H9 (cell line): ENCODE measurements around the gene CYP27A1. TPM values are rescaled to one million over a fixed set of nuclear protein-coding genes. Genes with fewer than 3 reads are reported as not detected.

Experiments
- DNase-seq: peaks from one replicate; pipeline ENCODE4 v3.0.0-alpha.2; 2017
- H2AFZ ChIP-seq: one replicate; pipeline ENCODE4 v1.6.1; 2013; ENCODE audit warnings: mild to moderate bottlenecking, low read length, control low read depth, moderate library complexity
- H2AK5ac ChIP-seq: 2 replicates; pipeline ENCODE4 v1.6.1; 2013; ENCODE audit warnings: low read length, control low read depth, mixed read lengths; ENCODE audit not compliant: insufficient read length
- H2BK120ac ChIP-seq: one replicate; pipeline ENCODE4 v1.6.1; 2013; ENCODE audit warnings: low read depth, mild to moderate bottlenecking, low read length, control low read depth, inconsistent platforms; ENCODE audit not compliant: poor library complexity, severe bottlenecking
- H2BK12ac ChIP-seq: 2 replicates; pipeline ENCODE4 v1.6.1; 2013; ENCODE audit warnings: low read length, control low read depth, mixed read lengths, low read depth; ENCODE audit not compliant: insufficient read length
- H2BK15ac ChIP-seq: 2 replicates; pipeline ENCODE4 v1.6.1; 2013; ENCODE audit warnings: low read depth, low read length, control low read depth
- H2BK20ac ChIP-seq: one replicate; pipeline ENCODE4 v1.6.1; 2013; ENCODE audit warnings: low read depth, mild to moderate bottlenecking, low read length, control low read depth, inconsistent platforms; ENCODE audit not compliant: poor library complexity, severe bottlenecking
- H2BK5ac ChIP-seq: 2 replicates; pipeline ENCODE4 v1.6.1; 2013; ENCODE audit warnings: low read length, control low read depth, mixed read lengths; ENCODE audit not compliant: insufficient read length
- H3K14ac ChIP-seq: 2 replicates; pipeline ENCODE4 v1.6.1; 2013; ENCODE audit warnings: low read length, control low read depth; ENCODE audit not compliant: insufficient read depth
- H3K18ac ChIP-seq: 2 replicates; pipeline ENCODE4 v1.6.1; 2013; ENCODE audit warnings: low read depth, mild to moderate bottlenecking, mixed read lengths, low read length, control low read depth; ENCODE audit not compliant: insufficient read length
- H3K23ac ChIP-seq: 2 replicates; pipeline ENCODE4 v1.6.1; 2013; ENCODE audit warnings: low read length, control low read depth, mixed read lengths, low read depth; ENCODE audit not compliant: insufficient read length
- H3K23me2 ChIP-seq: 2 replicates; pipeline ENCODE4 v1.6.1; 2013; ENCODE audit warnings: low read depth, mild to moderate bottlenecking, mixed read lengths, low read length, control low read depth; ENCODE audit not compliant: insufficient read length, poor library complexity, severe bottlenecking
- H3K27ac ChIP-seq: 2 replicates; pipeline ENCODE4 v1.5.1; 2013; ENCODE audit warnings: low read length, control low read depth, mixed read lengths, low read depth; ENCODE audit not compliant: insufficient read length
- H3K27me3 ChIP-seq: 2 replicates; pipeline ENCODE4 v1.6.1; 2013; ENCODE audit warnings: low read length, control low read depth, inconsistent platforms; ENCODE audit not compliant: insufficient read depth
- H3K4ac ChIP-seq: 2 replicates; pipeline ENCODE4 v1.6.1; 2013; ENCODE audit warnings: low read depth, mild to moderate bottlenecking, control low read depth, inconsistent platforms, low read length, moderate library complexity
- H3K4me1 ChIP-seq: 2 replicates; pipeline ENCODE4 v1.6.1; 2013; ENCODE audit warnings: low read length, control low read depth, inconsistent platforms; ENCODE audit not compliant: insufficient read depth
- H3K4me2 ChIP-seq: 2 replicates; pipeline ENCODE4 v1.6.1; 2013; ENCODE audit warnings: low read length, control low read depth, mixed read lengths; ENCODE audit not compliant: insufficient read length, insufficient read depth
- H3K56ac ChIP-seq: 2 replicates; pipeline ENCODE4 v1.6.1; 2013; ENCODE audit warnings: low read depth, mild to moderate bottlenecking, mixed read lengths, low read length, control low read depth; ENCODE audit not compliant: insufficient read length
- H3K79me1 ChIP-seq: 2 replicates; pipeline ENCODE4 v1.6.1; 2013; ENCODE audit warnings: low read depth, mild to moderate bottlenecking, moderate library complexity, low read length, control low read depth, inconsistent platforms; ENCODE audit not compliant: insufficient read depth, poor library complexity, severe bottlenecking
- H3K79me2 ChIP-seq: 2 replicates; pipeline ENCODE4 v1.6.1; 2013; ENCODE audit warnings: low read length, control low read depth, inconsistent platforms; ENCODE audit not compliant: insufficient read depth
- H3K9ac ChIP-seq: 2 replicates; pipeline ENCODE4 v1.6.1; 2013; ENCODE audit warnings: low read length, control low read depth, mixed read lengths; ENCODE audit not compliant: insufficient read length; ENCODE audit errors: extremely low read depth
- H3K9me3 ChIP-seq: one replicate; pipeline ENCODE4 v1.6.1; 2013; ENCODE audit warnings: low read depth, low read length, inconsistent platforms; ENCODE audit not compliant: control insufficient read depth
- H3T11ph ChIP-seq: one replicate; pipeline ENCODE4 v1.6.1; 2013; ENCODE audit warnings: mild to moderate bottlenecking, low read length, control low read depth, inconsistent platforms
- H4K20me1 ChIP-seq: one replicate; pipeline ENCODE4 v1.6.1; 2013; ENCODE audit not compliant: control insufficient read depth, insufficient read length, insufficient read depth
- H4K5ac ChIP-seq: 2 replicates; pipeline ENCODE4 v1.6.1; 2013; ENCODE audit warnings: low read depth, mild to moderate bottlenecking, mixed read lengths, low read length, control low read depth; ENCODE audit not compliant: insufficient read length
- H4K8ac ChIP-seq: replicated peaks from 2 replicates; pipeline ENCODE4 v1.6.1; 2013; ENCODE audit warnings: low read length, control low read depth, mixed read lengths, low read depth; ENCODE audit not compliant: insufficient read length
- H4K91ac ChIP-seq: 2 replicates; pipeline ENCODE4 v1.6.1; 2013; ENCODE audit warnings: low read depth, mild to moderate bottlenecking, moderate library complexity, mixed read lengths, low read length, control low read depth; ENCODE audit not compliant: insufficient read length
- H3K27ac Mint-ChIP-seq, 3 experiments: 2 replicates in 2 of 3; 3 replicates in 1 of 3; pipeline ENCODE4 v1.8.0; 2020 to 2021; ENCODE audit warnings: mixed read lengths in 3 of 3, mild to moderate bottlenecking in 1 of 3, moderate library complexity in 1 of 3
- H3K27me3 Mint-ChIP-seq: 2 replicates; pipeline ENCODE4 v1.8.0; 2021; ENCODE audit warnings: low read depth, mild to moderate bottlenecking, moderate library complexity, mixed read lengths
- H3K36me3 Mint-ChIP-seq, 3 experiments: 2 replicates in 2 of 3; 3 replicates in 1 of 3; pipeline ENCODE4 v1.8.0; 2020 to 2021; ENCODE audit warnings: low read depth in 3 of 3, mixed read lengths in 3 of 3; ENCODE audit not compliant: insufficient read depth in 1 of 3
- H3K4me1 Mint-ChIP-seq, 2 experiments: 2 replicates each; pipeline ENCODE4 v1.8.0; 2020; ENCODE audit warnings: mixed read lengths in 2 of 2
- H3K4me3 Mint-ChIP-seq, 2 experiments: 2 replicates in 1 of 2; 3 replicates in 1 of 2; pipeline ENCODE4 v1.8.0; 2020 to 2021; ENCODE audit warnings: mild to moderate bottlenecking in 2 of 2, mixed read lengths in 2 of 2, moderate library complexity in 1 of 2
- H3K9me3 Mint-ChIP-seq, 2 experiments: 2 replicates in 1 of 2; 3 replicates in 1 of 2; pipeline ENCODE4 v1.8.0; 2020; ENCODE audit warnings: mild to moderate bottlenecking in 2 of 2, mixed read lengths in 2 of 2, moderate library complexity in 1 of 2
- CTCF ChIP-seq: fragments of 200-600 bp; sonication (generic); conservative IDR thresholded peaks from 3 replicates; pipeline ENCODE4 v1.8.0; 2021; ENCODE audit warnings: antibody characterized with exemption, mild to moderate bottlenecking
- WGBS: extraction: QIAGEN DNeasy Blood & Tissue Kit; methylation state at CpG from one replicate; pipeline ENCODE4 v1.1.7; 2013; ENCODE audit warnings: missing lambda C conversion rate, low lambda C conversion rate, mixed read lengths; ENCODE audit not compliant: insufficient read length; ENCODE audit errors: extremely low coverage; 5-methylcytosine and 5-hydroxymethylcytosine counted together
- total RNA-seq: library from RNA; stranded (reverse); gene quantifications from 2 replicates; pipeline ENCODE4 v1.2.1, GENCODE V29; 2021

CYP27A1 gene
- total RNA-seq, 1 experiment from 2014 or later, result 3.1 TPM

GRCh38 chr2:218780046-218780445 is 1.9 kb upstream of the CYP27A1 start:
- Histone ChIP-seq H2BK15ac (no peak overlapping the region), H3K56ac (no peak overlapping the region), H4K8ac (no peak overlapping the region), H3K4ac (no peak overlapping the region), H3K79me1 (no peaks in the 10 kb centered on the region), H3T11ph (no peak overlapping the region), H2BK20ac (no peak overlapping the region), H3K23ac (no peak overlapping the region), H3K23me2 (peaks cover 14% of the 10 kb centered on the region), H3K9ac (no peak overlapping the region), H3K4me2 (no peak overlapping the region), H3K27ac (no peak overlapping the region), H3K9me3 (no peaks in the 10 kb centered on the region), H3K27me3 (peaks cover 4% of the 10 kb centered on the region; the same call in 1 of the 2 replicates), H3K18ac (no peak overlapping the region), H3K14ac (no peak overlapping the region), H2BK120ac (no peak overlapping the region), H2BK5ac (no peak overlapping the region), H4K20me1 (no peaks in the 10 kb centered on the region), H3K79me2 (no peaks in the 10 kb centered on the region), H4K5ac (no peak overlapping the region), H2BK12ac (no peak overlapping the region), H2AK5ac (no peak overlapping the region), H3K4me1 (no peaks in the 10 kb centered on the region), H4K91ac (no peak overlapping the region), H2AFZ (no peak overlapping the region)
- TF ChIP-seq CTCF, result no peak
- H3K27ac Mint-ChIP-seq, result no peak overlapping the region
- H3K36me3 Mint-ChIP-seq, result peaks cover 0 to 11% (median 11%) of the 10 kb centered on the region in 3 experiments; a peak in 5 of 7 replicates
- peaks cover 11 to 20% of the 10 kb centered on the region in 2 experiments for H3K4me1 Mint-ChIP-seq
- H3K4me3 Mint-ChIP-seq, result no peak overlapping the region
- peaks cover 4 to 14% of the 10 kb centered on the region in 2 experiments; a peak in 3 of 5 replicates for H3K9me3 Mint-ChIP-seq
- no CpG with 5 or more reads among the region's 2 CpGs for WGBS
- peaks cover 48% of the 10 kb centered on the region for H3K27me3 Mint-ChIP-seq
- no peak for DNase-seq
